Measurements from ENCODE around the gene OR5B2.

OR5B2 gene

GRCh38 chr11:58466293-58466692 lies 38.4 kb upstream of the OR5B2 start (continued):
- TF ChIP-seq, protein P1, sequence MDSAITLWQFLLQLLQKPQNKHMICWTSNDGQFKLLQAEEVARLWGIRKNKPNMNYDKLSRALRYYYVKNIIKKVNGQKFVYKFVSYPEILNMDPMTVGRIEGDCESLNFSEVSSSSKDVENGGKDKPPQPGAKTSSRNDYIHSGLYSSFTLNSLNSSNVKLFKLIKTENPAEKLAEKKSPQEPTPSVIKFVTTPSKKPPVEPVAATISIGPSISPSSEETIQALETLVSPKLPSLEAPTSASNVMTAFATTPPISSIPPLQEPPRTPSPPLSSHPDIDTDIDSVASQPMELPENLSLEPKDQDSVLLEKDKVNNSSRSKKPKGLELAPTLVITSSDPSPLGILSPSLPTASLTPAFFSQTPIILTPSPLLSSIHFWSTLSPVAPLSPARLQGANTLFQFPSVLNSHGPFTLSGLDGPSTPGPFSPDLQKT (IDR thresholded peaks at IDR 0.05; ENCODE audit: borderline replicate concordance, low read depth, low read length), result no peak
- no peak for TF ChIP-seq ZNF248 (tag by site-specific recombination; IDR thresholded peaks at IDR 0.05)

DNA sequence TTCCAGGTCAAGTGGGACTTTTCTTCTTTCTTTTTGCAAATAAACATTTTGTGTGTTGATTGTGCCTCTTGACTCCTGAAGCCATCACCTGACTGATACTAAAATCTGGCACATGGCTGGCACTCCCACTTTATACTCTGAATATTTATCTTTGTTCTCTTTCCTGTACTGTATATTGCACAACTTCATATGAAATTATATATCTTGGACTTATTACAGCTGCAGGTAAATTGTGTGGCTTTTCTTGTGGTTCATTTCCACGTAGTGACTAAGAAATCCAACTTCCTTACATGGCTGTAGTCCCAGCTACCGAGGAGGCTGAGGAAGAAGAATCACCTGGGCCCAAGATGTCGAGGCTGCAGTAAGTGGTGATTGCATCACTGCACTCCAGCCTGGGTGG lies 37.8 kb upstream of the OR5B2 start:
- ChIA-PET CTCF (no interaction called here), POLR2A (no interaction called here)
- Histone ChIP-seq H3K9me3 (ENCODE audit: control insufficient read depth, insufficient read depth, low read depth, low read length) (no peaks in the 10 kb centered on the region), H3K36me3 (ENCODE audit: control insufficient read depth in 2 of 2, insufficient read depth in 1 of 2, low read length in 2 of 2) (no peaks in the 10 kb centered on the region), H3K4me3 (ENCODE audit: low read depth, low read length) (no peak overlapping the region), H3K4me1 (ENCODE audit: control insufficient read depth, insufficient read depth, low read length) (no peaks in the 10 kb centered on the region), H3K27ac (ENCODE audit: extremely low read depth, low read depth, low read length) (no peak overlapping the region)
- no peak for TF ChIP-seq ZNF777 (tag by site-specific recombination; IDR thresholded peaks at IDR 0.05; ENCODE audit: borderline replicate concordance)
- no peak for TF ChIP-seq ZNF654 (tag by site-specific recombination; IDR thresholded peaks at IDR 0.05; ENCODE audit: low read depth)
- TF ChIP-seq, protein P2, sequence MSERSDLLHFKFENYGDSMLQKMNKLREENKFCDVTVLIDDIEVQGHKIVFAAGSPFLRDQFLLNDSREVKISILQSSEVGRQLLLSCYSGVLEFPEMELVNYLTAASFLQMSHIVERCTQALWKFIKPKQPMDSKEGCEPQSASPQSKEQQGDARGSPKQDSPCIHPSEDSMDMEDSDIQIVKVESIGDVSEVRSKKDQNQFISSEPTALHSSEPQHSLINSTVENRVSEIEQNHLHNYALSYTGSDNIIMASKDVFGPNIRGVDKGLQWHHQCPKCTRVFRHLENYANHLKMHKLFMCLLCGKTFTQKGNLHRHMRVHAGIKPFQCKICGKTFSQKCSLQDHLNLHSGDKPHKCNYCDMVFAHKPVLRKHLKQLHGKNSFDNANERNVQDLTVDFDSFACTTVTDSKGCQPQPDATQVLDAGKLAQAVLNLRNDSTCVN (tag by site-specific recombination; optimal IDR thresholded peaks at IDR 0.05), result no peak
- TF ChIP-seq, protein P3, sequence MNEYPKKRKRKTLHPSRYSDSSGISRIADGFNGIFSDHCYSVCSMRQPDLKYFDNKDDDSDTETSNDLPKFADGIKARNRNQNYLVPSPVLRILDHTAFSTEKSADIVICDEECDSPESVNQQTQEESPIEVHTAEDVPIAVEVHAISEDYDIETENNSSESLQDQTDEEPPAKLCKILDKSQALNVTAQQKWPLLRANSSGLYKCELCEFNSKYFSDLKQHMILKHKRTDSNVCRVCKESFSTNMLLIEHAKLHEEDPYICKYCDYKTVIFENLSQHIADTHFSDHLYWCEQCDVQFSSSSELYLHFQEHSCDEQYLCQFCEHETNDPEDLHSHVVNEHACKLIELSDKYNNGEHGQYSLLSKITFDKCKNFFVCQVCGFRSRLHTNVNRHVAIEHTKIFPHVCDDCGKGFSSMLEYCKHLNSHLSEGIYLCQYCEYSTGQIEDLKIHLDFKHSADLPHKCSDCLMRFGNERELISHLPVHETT (tag by site-specific recombination; IDR thresholded peaks at IDR 0.05), result no peak
- TF ChIP-seq ZNF211 (tag by site-specific recombination; IDR thresholded peaks at IDR 0.05; ENCODE audit: low read depth), result no peak
- TF ChIP-seq ZNF324 (tag by site-specific recombination; IDR thresholded peaks at IDR 0.05), result no peak
- no peak for TF ChIP-seq SP3 (tag by site-specific recombination; IDR thresholded peaks at IDR 0.05)
- TF ChIP-seq OSR2 (tag by site-specific recombination; IDR thresholded peaks at IDR 0.05), result no peak
- TF ChIP-seq ZBTB17 (tag by site-specific recombination; IDR thresholded peaks at IDR 0.05), result no peak
- TF ChIP-seq ZNF473 (tag by site-specific recombination; IDR thresholded peaks at IDR 0.05), result no peak
- no peak for TF ChIP-seq GLIS2 (tag by site-specific recombination; IDR thresholded peaks at IDR 0.05)
- TF ChIP-seq ZNF560 (tag by site-specific recombination; IDR thresholded peaks at IDR 0.05; ENCODE audit: borderline replicate concordance), result no peak
- TF ChIP-seq ZNF416 (tag by site-specific recombination; IDR thresholded peaks at IDR 0.05), result no peak
- TF ChIP-seq, protein P4, sequence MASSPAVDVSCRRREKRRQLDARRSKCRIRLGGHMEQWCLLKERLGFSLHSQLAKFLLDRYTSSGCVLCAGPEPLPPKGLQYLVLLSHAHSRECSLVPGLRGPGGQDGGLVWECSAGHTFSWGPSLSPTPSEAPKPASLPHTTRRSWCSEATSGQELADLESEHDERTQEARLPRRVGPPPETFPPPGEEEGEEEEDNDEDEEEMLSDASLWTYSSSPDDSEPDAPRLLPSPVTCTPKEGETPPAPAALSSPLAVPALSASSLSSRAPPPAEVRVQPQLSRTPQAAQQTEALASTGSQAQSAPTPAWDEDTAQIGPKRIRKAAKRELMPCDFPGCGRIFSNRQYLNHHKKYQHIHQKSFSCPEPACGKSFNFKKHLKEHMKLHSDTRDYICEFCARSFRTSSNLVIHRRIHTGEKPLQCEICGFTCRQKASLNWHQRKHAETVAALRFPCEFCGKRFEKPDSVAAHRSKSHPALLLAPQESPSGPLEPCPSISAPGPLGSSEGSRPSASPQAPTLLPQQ (tag by site-specific recombination; IDR thresholded peaks at IDR 0.05), result no peak
- TF ChIP-seq ZNF341 (tag by site-specific recombination; IDR thresholded peaks at IDR 0.05; ENCODE audit: low read depth), result no peak
- no peak for TF ChIP-seq ZNF132 (tag by site-specific recombination; IDR thresholded peaks at IDR 0.05; ENCODE audit: borderline replicate concordance)
- TF ChIP-seq ZNF354C (tag by site-specific recombination; IDR thresholded peaks at IDR 0.05; ENCODE audit: borderline replicate concordance, low read depth), result no peak
- TF ChIP-seq SCRT1 (tag by site-specific recombination; IDR thresholded peaks at IDR 0.05; ENCODE audit: borderline replicate concordance), result no peak
- TF ChIP-seq, protein P5, sequence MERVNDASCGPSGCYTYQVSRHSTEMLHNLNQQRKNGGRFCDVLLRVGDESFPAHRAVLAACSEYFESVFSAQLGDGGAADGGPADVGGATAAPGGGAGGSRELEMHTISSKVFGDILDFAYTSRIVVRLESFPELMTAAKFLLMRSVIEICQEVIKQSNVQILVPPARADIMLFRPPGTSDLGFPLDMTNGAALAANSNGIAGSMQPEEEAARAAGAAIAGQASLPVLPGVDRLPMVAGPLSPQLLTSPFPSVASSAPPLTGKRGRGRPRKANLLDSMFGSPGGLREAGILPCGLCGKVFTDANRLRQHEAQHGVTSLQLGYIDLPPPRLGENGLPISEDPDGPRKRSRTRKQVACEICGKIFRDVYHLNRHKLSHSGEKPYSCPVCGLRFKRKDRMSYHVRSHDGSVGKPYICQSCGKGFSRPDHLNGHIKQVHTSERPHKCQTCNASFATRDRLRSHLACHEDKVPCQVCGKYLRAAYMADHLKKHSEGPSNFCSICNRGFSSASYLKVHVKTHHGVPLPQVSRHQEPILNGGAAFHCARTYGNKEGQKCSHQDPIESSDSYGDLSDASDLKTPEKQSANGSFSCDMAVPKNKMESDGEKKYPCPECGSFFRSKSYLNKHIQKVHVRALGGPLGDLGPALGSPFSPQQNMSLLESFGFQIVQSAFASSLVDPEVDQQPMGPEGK (tag by site-specific recombination; IDR thresholded peaks at IDR 0.05), result no peak
- TF ChIP-seq KLF9 (tag by site-specific recombination; IDR thresholded peaks at IDR 0.05; ENCODE audit: low read depth), result no peak
